Prostate gland (tissue), 2 donors: ENCODE measurements around the gene HECW1. TPM values are rescaled to one million over a fixed set of nuclear protein-coding genes. Genes with fewer than 3 reads are reported as not detected.

Experiments used
- DNase-seq: peaks from one replicate; pipeline ENCODE4 v3.0.0-alpha.2; 2019; ENCODE audit warnings: low spot score
- H3K27ac ChIP-seq, 2 donors: fragments of 200-600 bp; sonication (generic); 2 replicates each; pipeline ENCODE4 v1.5.1; 2017 to 2019
- H3K27me3 ChIP-seq: fragments of 200-600 bp; sonication (generic); replicated peaks from 2 replicates; pipeline ENCODE4 v1.5.1; 2019; ENCODE audit not compliant: insufficient read depth
- H3K36me3 ChIP-seq, 2 donors: fragments of 200-600 bp; sonication (generic); 1 replicate in 1 of 2; 2 replicates in 1 of 2; pipeline versions ENCODE4 v1.5.1 to v1.8.1; 2017 to 2019
- H3K4me1 ChIP-seq: fragments of 200-600 bp; sonication (generic); replicated peaks from 2 replicates; pipeline ENCODE4 v1.5.1; 2019
- H3K4me3 ChIP-seq, 2 donors: fragments of 200-600 bp; sonication (generic); 2 replicates each; pipeline ENCODE4 v1.5.1; 2017 to 2019
- H3K9me3 ChIP-seq: fragments of 200-600 bp; sonication (generic); 2 replicates; pipeline ENCODE4 v1.5.1; 2017
- POLR2A ChIP-seq: fragments of 450-650 bp; IDR thresholded peaks from one replicate; pipeline ENCODE4 v1.6.1; 2016; ENCODE audit warnings: antibody characterized with exemption, mild to moderate bottlenecking
- POLR2AphosphoS5 ChIP-seq: sonication (generic); formaldehyde crosslinking; IDR thresholded peaks from one replicate; pipeline ENCODE4 v1.6.1; 2017; ENCODE audit warnings: antibody characterized with exemption
- WGBS: methylation state at CpG from one replicate; pipeline ENCODE4 v1.1.5; 2018; 5-methylcytosine and 5-hydroxymethylcytosine counted together
- intact Hi-C: fragments of 100-400 bp; cut with DNase I; formaldehyde crosslinking; loops from one replicate; pipeline ENCODE4 v1.14.2; 2022
- total RNA-seq, 2 donors: library from RNA; depleted of rRNA; stranded (reverse); fragments of >200 nt; gene quantifications; one replicate each; pipeline ENCODE4 v1.1.0, GENCODE V29; 2016
- TF ChIP-seq, protein P1 (sequence below), 4 experiments: fragments of 200-600 bp in 2 of 4; fragments of 450-650 bp in 2 of 4; sonication (generic) in 2 of 4; IDR thresholded peaks; 1 replicate in 3 of 4; 2 replicates in 1 of 4; pipeline ENCODE4 v1.5.1; 2016 to 2019; ENCODE audit warnings: antibody characterized with exemption in 4 of 4, mild to moderate bottlenecking in 2 of 4, moderate library complexity in 2 of 4

Gene HECW1
- total RNA-seq, 2 donors from 2014 or later, result 1.4 to 10.3 TPM

GRCh38 chr7:43559946-43560335 lies 447.5 kb downstream of the HECW1 start:
- intact Hi-C loops, result no loop called here
- Histone ChIP-seq H3K27ac (no peak overlapping the region), H3K9me3 (no peaks in the 10 kb centered on the region), H3K4me1 (no peaks in the 10 kb centered on the region), H3K4me3 (no peak overlapping the region), H3K36me3 (no peaks in the 10 kb centered on the region), H3K27me3 (no peaks in the 10 kb centered on the region)
- 83% methylated on average over 2 of the region's 2 CpGs for WGBS
- TF ChIP-seq, protein P1, sequence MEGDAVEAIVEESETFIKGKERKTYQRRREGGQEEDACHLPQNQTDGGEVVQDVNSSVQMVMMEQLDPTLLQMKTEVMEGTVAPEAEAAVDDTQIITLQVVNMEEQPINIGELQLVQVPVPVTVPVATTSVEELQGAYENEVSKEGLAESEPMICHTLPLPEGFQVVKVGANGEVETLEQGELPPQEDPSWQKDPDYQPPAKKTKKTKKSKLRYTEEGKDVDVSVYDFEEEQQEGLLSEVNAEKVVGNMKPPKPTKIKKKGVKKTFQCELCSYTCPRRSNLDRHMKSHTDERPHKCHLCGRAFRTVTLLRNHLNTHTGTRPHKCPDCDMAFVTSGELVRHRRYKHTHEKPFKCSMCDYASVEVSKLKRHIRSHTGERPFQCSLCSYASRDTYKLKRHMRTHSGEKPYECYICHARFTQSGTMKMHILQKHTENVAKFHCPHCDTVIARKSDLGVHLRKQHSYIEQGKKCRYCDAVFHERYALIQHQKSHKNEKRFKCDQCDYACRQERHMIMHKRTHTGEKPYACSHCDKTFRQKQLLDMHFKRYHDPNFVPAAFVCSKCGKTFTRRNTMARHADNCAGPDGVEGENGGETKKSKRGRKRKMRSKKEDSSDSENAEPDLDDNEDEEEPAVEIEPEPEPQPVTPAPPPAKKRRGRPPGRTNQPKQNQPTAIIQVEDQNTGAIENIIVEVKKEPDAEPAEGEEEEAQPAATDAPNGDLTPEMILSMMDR (IDR thresholded peaks at IDR 0.05), result no peak
- no peak for TF ChIP-seq POLR2A
- no peak for TF ChIP-seq POLR2AphosphoS5
- no peak for DNase-seq

- Histone ChIP-seq H3K27me3 (no peaks in the 10 kb centered on the region), H3K27ac (no peak overlapping the region), H3K9me3 (no peaks in the 10 kb centered on the region), H3K4me3 (no peak overlapping the region), H3K36me3 (no peaks in the 10 kb centered on the region), H3K4me1 (no peaks in the 10 kb centered on the region)
- DNase-seq, result no peak
- intact Hi-C loops, result no loop called here
- TF ChIP-seq POLR2A, result no peak
- TF ChIP-seq, protein P1 (IDR thresholded peaks at IDR 0.05), result no peak
- WGBS, result 88% methylated on average over 7 of the region's 7 CpGs
Measured at GRCh38 chr7:43560742-43561330, 448.4 kb downstream of the HECW1 start.

GRCh38 chr7:43562383-43562782 lies 449.9 kb downstream of the HECW1 start:
- WGBS, result 92% methylated on average over 3 of the region's 3 CpGs
- Histone ChIP-seq H3K27me3 (no peaks in the 10 kb centered on the region), H3K27ac (no peak overlapping the region), H3K4me1 (no peaks in the 10 kb centered on the region), H3K9me3 (no peaks in the 10 kb centered on the region), H3K4me3 (no peak overlapping the region), H3K36me3 (no peaks in the 10 kb centered on the region)
- TF ChIP-seq POLR2A (no peak), POLR2AphosphoS5 (no peak)
- TF ChIP-seq, protein P1 (IDR thresholded peaks at IDR 0.05), result no peak
- DNase-seq, result no peak
- intact Hi-C loops, result no loop called here

GRCh38 chr7:43565786-43566185 lies 453.3 kb downstream of the HECW1 start:
- TF ChIP-seq, protein P1 (IDR thresholded peaks at IDR 0.05), result no peak
- TF ChIP-seq POLR2A (no peak), POLR2AphosphoS5 (no peak)
- 17% methylated on average over 6 of the region's 6 CpGs for WGBS

GRCh38 chr7:43568529-43568928 lies 456.1 kb downstream of the HECW1 start:
- intact Hi-C loops, result no loop called here
- 59% methylated on average over 6 of the region's 6 CpGs for WGBS
- TF ChIP-seq, protein P1 (IDR thresholded peaks at IDR 0.05), result no peak
- TF ChIP-seq POLR2AphosphoS5 (no peak), POLR2A (no peak)
- no peaks in the 10 kb centered on the region for H3K36me3 ChIP-seq
- no peaks in the 10 kb centered on the region for H3K9me3 ChIP-seq
- no peak overlapping the region for H3K27ac ChIP-seq
- no peak for DNase-seq
- H3K4me1 ChIP-seq, result no peaks in the 10 kb centered on the region
- no peaks in the 10 kb centered on the region for H3K27me3 ChIP-seq
- no peak overlapping the region for H3K4me3 ChIP-seq

More at GRCh38 chr7:43565786-43566185, 453.3 kb downstream of the HECW1 start:
- no peak overlapping the region for H3K4me3 ChIP-seq
- H3K27me3 ChIP-seq, result no peaks in the 10 kb centered on the region
- no peaks in the 10 kb centered on the region for H3K4me1 ChIP-seq
- no peak overlapping the region for H3K27ac ChIP-seq
- no peaks in the 10 kb centered on the region for H3K36me3 ChIP-seq
- intact Hi-C loops, result no loop called here
- H3K9me3 ChIP-seq, result no peaks in the 10 kb centered on the region
- no peak for DNase-seq
